Colonic mucosa (tissue), 4 donors: ENCODE measurements around the gene HMGN4. TPM values are rescaled to one million over a fixed set of nuclear protein-coding genes. Genes with fewer than 3 reads are reported as not detected.

Source experiments
- DNase-seq: peaks from one replicate; pipeline ENCODE4 v3.0.0-alpha.2; 2020
- H3K27ac ChIP-seq: fragments of 200-600 bp; one replicate; pipeline ENCODE4 v1.8.0; 2021
- H3K27me3 ChIP-seq: fragments of 200-600 bp; one replicate; pipeline ENCODE4 v1.8.0; 2021
- H3K36me3 ChIP-seq: fragments of 200-600 bp; one replicate; pipeline ENCODE4 v1.8.0; 2021
- H3K4me1 ChIP-seq: fragments of 200-600 bp; one replicate; pipeline ENCODE4 v1.8.0; 2021; ENCODE audit warnings: mild to moderate bottlenecking
- H3K4me3 ChIP-seq: fragments of 200-600 bp; one replicate; pipeline ENCODE4 v1.8.0; 2021
- H3K9ac ChIP-seq, 2 donors: one replicate each; pipeline ENCODE4 v1.7.0; 2013; ENCODE audit warnings: control low read depth in 2 of 2, low read depth in 2 of 2, low read length in 2 of 2
- H3K9me3 ChIP-seq: fragments of 200-600 bp; one replicate; pipeline ENCODE4 v1.8.0; 2021
- intact Hi-C: fragments of 100-400 bp; cut with DNase I; formaldehyde crosslinking; loops from one replicate; pipeline ENCODE4 v1.14.1; 2022
- total RNA-seq, 2 donors: library from RNA; stranded (reverse); fragmentation: NEBNext Ultra II Directional in 1 of 2; extraction: Animal tissue kit (Norgen Biotek cat#: 25700) in 1 of 2; gene quantifications; one replicate each; pipeline ENCODE4 v1.2.1, GENCODE V29; 2021
- TF ChIP-seq, protein P1 (sequence below): fragments of 200-600 bp; IDR thresholded peaks from one replicate; pipeline ENCODE4 v1.8.0; 2022; ENCODE audit warnings: antibody characterized with exemption, mild to moderate bottlenecking
- donor health status: healthy.
- donor health status: DM: no; HTN: no; CAD: no.
- donor health status: DM: no; HTN: no; CAD: no.

Gene HMGN4
- total RNA-seq, 2 donors from 2014 or later, result 40.6 to 56.0 TPM

DNA sequence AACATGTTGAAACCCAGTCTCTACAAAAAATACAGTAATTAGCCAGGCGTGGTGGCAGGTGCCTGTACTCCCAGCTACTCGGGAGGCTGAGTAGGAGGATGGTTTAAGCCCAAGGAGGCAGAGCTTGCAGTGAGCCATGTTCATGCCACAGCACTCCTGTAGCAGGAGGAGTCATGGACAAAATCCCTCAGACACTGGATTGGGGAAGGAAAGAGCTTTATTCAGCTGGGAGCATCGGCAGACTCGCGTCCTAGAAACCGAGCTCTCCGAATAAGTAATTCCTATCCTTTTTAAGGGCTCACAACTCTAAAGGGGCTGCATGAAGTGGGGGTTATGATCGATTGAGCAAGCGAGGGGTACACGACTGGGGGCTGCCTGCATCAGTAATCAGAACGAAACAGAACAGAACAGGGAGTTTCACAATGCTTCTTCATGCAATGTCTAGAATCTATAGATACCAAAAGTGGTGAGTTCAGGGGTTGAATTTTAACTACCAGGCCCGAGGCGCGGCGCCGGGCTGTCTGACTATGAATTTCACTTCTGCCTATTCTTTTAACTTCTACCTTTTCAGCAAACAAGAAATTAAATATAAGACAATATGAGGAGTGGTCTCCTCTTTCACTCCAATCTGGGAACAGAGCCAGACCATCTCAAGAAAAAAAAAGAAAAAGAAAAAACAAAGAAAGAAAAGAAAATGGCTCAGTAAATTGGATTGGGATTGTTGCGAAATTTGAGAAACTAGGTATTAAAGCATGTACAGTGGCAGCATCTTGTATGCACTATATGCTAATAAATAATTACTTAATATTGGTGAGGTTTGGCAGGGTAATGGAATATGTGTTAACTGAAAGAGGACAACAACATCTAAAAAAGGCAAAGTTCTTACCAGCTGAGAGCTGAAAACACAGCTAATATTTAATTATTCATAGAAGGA lies 23.6 kb downstream of the HMGN4 start:
- no peaks in the 10 kb centered on the region for H3K9me3 ChIP-seq
- intact Hi-C loops, result no loop called here
- H3K9ac ChIP-seq, result no peak overlapping the region
- TF ChIP-seq, protein P1, sequence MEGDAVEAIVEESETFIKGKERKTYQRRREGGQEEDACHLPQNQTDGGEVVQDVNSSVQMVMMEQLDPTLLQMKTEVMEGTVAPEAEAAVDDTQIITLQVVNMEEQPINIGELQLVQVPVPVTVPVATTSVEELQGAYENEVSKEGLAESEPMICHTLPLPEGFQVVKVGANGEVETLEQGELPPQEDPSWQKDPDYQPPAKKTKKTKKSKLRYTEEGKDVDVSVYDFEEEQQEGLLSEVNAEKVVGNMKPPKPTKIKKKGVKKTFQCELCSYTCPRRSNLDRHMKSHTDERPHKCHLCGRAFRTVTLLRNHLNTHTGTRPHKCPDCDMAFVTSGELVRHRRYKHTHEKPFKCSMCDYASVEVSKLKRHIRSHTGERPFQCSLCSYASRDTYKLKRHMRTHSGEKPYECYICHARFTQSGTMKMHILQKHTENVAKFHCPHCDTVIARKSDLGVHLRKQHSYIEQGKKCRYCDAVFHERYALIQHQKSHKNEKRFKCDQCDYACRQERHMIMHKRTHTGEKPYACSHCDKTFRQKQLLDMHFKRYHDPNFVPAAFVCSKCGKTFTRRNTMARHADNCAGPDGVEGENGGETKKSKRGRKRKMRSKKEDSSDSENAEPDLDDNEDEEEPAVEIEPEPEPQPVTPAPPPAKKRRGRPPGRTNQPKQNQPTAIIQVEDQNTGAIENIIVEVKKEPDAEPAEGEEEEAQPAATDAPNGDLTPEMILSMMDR, result no peak
- H3K4me3 ChIP-seq, result no peak overlapping the region
- no peak for DNase-seq
- no peaks in the 10 kb centered on the region for H3K4me1 ChIP-seq
- H3K27me3 ChIP-seq, result no peaks in the 10 kb centered on the region
- no peak overlapping the region for H3K27ac ChIP-seq
- no peaks in the 10 kb centered on the region for H3K36me3 ChIP-seq

DNA sequence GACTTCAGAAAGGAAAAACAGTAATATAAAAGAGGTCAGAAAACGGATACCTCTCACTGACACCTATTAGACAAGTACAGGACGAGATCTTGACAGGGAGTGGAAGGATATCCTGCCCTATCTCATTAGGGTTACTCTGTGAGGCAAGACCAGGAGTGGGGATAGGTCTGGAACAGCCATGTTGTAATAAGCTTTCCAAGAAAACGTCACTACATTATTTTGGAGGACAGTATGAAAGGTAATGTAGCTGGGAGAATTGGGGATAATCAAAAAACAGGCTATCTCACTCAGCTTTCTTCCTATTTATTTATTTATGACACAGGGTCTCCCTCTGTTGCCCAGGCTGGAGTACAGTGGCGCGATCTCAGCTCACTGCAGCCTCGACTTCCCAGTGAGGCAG lies 25.3 kb downstream of the HMGN4 start:
- Histone ChIP-seq H3K27ac (no peak overlapping the region), H3K9ac (no peak overlapping the region), H3K9me3 (no peaks in the 10 kb centered on the region), H3K36me3 (no peaks in the 10 kb centered on the region), H3K27me3 (no peaks in the 10 kb centered on the region), H3K4me1 (no peaks in the 10 kb centered on the region), H3K4me3 (no peak overlapping the region)
- no peak for DNase-seq
- TF ChIP-seq, protein P1, result no peak
- intact Hi-C loops, result no loop called here

DNA sequence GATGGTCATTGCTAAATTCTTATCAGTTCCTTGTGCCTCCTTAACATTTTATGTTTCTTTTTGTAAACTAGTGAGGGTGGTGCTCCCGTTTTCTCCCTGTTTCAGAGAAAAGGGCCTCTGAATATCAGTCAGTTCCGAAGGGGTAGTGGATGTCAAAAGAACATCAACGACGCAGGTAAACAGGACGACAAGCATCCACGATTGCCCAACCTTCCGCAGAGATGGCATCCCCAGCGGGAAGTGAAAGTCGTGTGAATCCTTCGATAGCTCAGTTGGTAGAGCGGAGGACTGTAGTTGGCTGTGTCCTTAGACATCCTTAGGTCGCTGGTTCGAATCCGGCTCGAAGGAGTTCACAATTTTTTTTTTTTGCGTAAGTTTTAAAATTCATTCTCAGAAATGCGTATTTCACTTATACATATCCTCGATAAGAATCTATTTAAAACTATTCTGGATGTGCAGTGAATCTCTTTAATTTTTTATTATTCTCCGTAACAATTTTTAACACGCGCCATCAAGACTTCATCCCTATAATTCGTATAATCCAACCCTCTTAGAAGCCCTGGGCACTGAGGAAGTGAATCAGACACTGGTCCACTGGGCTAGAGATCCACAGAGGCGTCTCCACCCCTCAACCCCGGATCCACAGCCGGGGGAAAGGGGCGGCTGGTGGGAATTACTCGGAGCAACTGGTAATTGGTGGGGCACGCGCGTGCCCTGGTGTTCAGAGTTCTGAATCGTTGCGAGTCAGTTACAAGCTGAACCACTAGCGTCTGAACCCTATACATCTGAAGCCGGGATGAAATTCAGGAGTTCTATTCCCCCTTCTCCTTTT lies 30.7 kb downstream of the HMGN4 start:
- TF ChIP-seq, protein P1, result no peak
- Histone ChIP-seq H3K4me3 (peak overlapping the region; percentile 41), H3K4me1 (peaks cover 4% of the 10 kb centered on the region), H3K27ac (no peak overlapping the region), H3K27me3 (no peaks in the 10 kb centered on the region), H3K36me3 (no peaks in the 10 kb centered on the region), H3K9me3 (no peaks in the 10 kb centered on the region), H3K9ac (peak overlapping the region in 1 of 2 donors; percentile 48)
- intact Hi-C loops, result no loop called here
- peak; percentile 99 for DNase-seq

DNA sequence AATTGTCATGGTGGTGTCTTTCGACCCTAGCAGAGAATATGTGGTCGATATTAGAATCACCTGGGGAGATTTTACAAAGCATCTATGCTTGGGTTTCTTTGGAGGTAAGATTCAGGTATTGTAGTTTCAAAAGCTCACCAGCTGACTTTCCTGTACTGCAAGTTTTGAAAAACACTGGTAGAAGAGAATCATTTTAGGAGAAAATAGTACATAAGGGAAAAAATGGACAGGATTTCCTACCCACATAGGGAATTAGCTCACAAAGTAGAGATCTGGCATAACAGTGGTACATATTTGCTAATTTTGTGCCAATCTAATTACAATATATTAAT lies 31.2 kb downstream of the HMGN4 start:
- intact Hi-C loops, result no loop called here
- Histone ChIP-seq H3K27ac (no peak overlapping the region), H3K9me3 (no peaks in the 10 kb centered on the region), H3K36me3 (no peaks in the 10 kb centered on the region), H3K9ac (no peak overlapping the region), H3K4me1 (peaks cover 4% of the 10 kb centered on the region), H3K4me3 (peak overlapping the region; percentile 41), H3K27me3 (no peaks in the 10 kb centered on the region)
- TF ChIP-seq, protein P1, result no peak
- DNase-seq, result no peak

DNA sequence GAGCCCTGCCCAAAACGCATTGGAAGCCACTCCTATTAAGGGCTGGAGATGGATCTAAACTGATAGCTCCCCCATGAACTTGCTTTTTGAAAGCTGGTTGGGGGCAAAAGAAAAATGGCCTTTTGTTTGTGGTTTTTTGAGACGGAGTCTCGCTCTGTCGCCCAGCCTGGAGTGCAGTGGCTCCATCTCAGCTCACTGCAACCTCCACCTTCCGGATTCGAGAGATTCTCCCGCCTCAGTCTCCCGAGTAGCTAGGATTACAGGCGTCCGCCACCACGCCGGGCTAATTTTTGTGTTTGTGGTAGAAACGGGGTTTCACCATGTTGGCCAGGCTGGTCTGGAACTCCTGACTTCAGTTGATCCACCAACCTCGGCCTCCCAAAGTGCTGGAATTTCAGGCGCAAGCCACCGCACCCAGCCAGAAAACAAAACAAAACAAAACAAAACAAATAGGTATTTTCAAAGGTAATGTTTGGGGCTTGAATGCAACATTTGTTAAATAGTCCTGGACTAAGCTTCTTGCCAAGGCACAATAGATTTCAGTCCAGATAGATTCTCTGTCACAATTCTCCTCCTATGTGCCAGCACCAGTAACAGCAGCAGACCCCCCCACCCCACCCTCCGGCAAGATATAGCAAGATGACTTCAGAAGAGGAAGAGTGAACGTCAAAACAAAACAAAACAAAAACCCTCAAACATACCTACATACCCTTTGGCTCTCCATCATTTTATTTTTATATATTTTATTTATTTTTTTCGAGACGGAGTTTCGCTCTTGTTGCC lies 32.1 kb downstream of the HMGN4 start:
- H3K36me3 ChIP-seq, result no peaks in the 10 kb centered on the region
- H3K9ac ChIP-seq, result no peak overlapping the region
- TF ChIP-seq, protein P1, result no peak
- intact Hi-C loops, result loop anchor here (5.0 kb wide), 1 partner anchor 228 kb away; no protein-coding TSS in a partner anchor
- no peaks in the 10 kb centered on the region for H3K9me3 ChIP-seq
- no peak overlapping the region for H3K27ac ChIP-seq
- H3K27me3 ChIP-seq, result no peaks in the 10 kb centered on the region
- DNase-seq, result no peak
- peaks cover 4% of the 10 kb centered on the region for H3K4me1 ChIP-seq
- H3K4me3 ChIP-seq, result no peak overlapping the region
